Ovary (tissue), 3 donors: ENCODE measurements around the gene RAB27B.

Source experiments
- CTCF ChIP-seq, 3 donors: fragments of 450-650 bp in 2 of 3; fragments of 200-600 bp in 1 of 3; IDR thresholded peaks; one replicate each; pipeline versions ENCODE4 v1.5.1 to v1.8.0; 2016 to 2022; ENCODE audit warnings: antibody characterized with exemption in 3 of 3, mild to moderate bottlenecking in 1 of 3
- EP300 ChIP-seq: sonication (generic); formaldehyde crosslinking; IDR thresholded peaks from one replicate; pipeline ENCODE4 v1.6.1; 2017; ENCODE audit warnings: antibody characterized with exemption
- POLR2A ChIP-seq: fragments of 450-650 bp; IDR thresholded peaks from one replicate; pipeline ENCODE4 v1.6.1; 2017; ENCODE audit warnings: antibody characterized with exemption, mild to moderate bottlenecking, moderate library complexity
- donor health status: DM: no; HTN: no; CAD: no.

- TF ChIP-seq POLR2A = no peak
- TF ChIP-seq CTCF (IDR thresholded peaks at IDR 0.05) = no peak
- no peak for TF ChIP-seq EP300
Measured at GRCh38 chr18:54928236-54928635, 100.0 kb downstream of the RAB27B start.
